KMS-11 (cell line): Measurements from ENCODE around the gene MDM4.

Experiments
- H2AFZ ChIP-seq: fragments of 200-600 bp; sonication (generic); 2 replicates; pipeline ENCODE4 v1.6.1; 2016; ENCODE audit warnings: antibody characterized with exemption, mixed run types, low read depth
- H3K27ac ChIP-seq: fragments of 200-600 bp; sonication (generic); 2 replicates; pipeline ENCODE4 v1.6.1; 2016; ENCODE audit warnings: mild to moderate bottlenecking, mixed run types
- H3K27me3 ChIP-seq: fragments of 200-600 bp; sonication (generic); 2 replicates; pipeline ENCODE4 v1.6.1; 2017; ENCODE audit warnings: mild to moderate bottlenecking, low read depth, mixed run types, moderate library complexity; ENCODE audit not compliant: insufficient read depth
- H3K36me3 ChIP-seq: fragments of 200-600 bp; sonication (generic); 2 replicates; pipeline ENCODE4 v1.6.1; 2017; ENCODE audit warnings: mild to moderate bottlenecking, mixed run types; ENCODE audit not compliant: insufficient read depth
- H3K4me1 ChIP-seq: fragments of 200-600 bp; sonication (generic); 2 replicates; pipeline ENCODE4 v1.6.1; 2016; ENCODE audit warnings: mild to moderate bottlenecking, low read depth, mixed run types; ENCODE audit not compliant: poor library complexity, severe bottlenecking
- H3K4me2 ChIP-seq: fragments of 200-600 bp; sonication (generic); 2 replicates; pipeline ENCODE4 v1.7.0; 2016; ENCODE audit warnings: mild to moderate bottlenecking, mixed run types
- H3K4me3 ChIP-seq: fragments of 200-600 bp; sonication (generic); IDR thresholded peaks from 2 replicates; pipeline ENCODE4 v1.6.1; 2017; ENCODE audit warnings: low read depth, low read length, mixed read lengths; ENCODE audit not compliant: insufficient read depth
- H3K79me2 ChIP-seq: fragments of 200-600 bp; sonication (generic); 2 replicates; pipeline ENCODE4 v1.6.1; 2016; ENCODE audit warnings: low read depth, mixed run types; ENCODE audit not compliant: insufficient read depth
- H3K9ac ChIP-seq: fragments of 200-600 bp; sonication (generic); 2 replicates; pipeline ENCODE4 v1.6.1; 2016; ENCODE audit warnings: mild to moderate bottlenecking, mixed run types
- H4K20me1 ChIP-seq: fragments of 200-600 bp; sonication (generic); 2 replicates; pipeline ENCODE4 v1.6.1; 2016; ENCODE audit warnings: mild to moderate bottlenecking, mixed run types; ENCODE audit not compliant: insufficient read depth
- CTCF ChIP-seq: fragments of 200-600 bp; sonication (generic); conservative IDR thresholded peaks from 2 replicates; pipeline ENCODE4 v1.6.1; 2017; ENCODE audit warnings: low read depth, mild to moderate bottlenecking, antibody characterized with exemption, low read length, moderate library complexity, mixed read lengths

Gene MDM4

GRCh38 chr1:204516180-204516879 lies at the start of gene MDM4:
Gene MDM4, plus strand, starts transcription at chr1:204516406. Its CDS starts 9,113 bp downstream, at chr1:204525519.
- peak within 1 kb of the TSS; percentile 95 for H3K9ac ChIP-seq
- H2AFZ ChIP-seq: peak within 1 kb of the TSS; percentile 73
- peak within 1 kb of the TSS; percentile 99 for H3K4me3 ChIP-seq
- H3K4me2 ChIP-seq: peak within 1 kb of the TSS; percentile 66
- peaks cover 46% of the 10 kb centered on the region for H3K4me1 ChIP-seq
- H3K79me2 ChIP-seq: peaks cover 42% of the 10 kb centered on the region
- H3K27me3 ChIP-seq: no peaks in the 10 kb centered on the region
- H3K36me3 ChIP-seq: 0 out of 2 replicates have a peak, but pooled peaks cover 7% of the 10 kb centered on the region
- H4K20me1 ChIP-seq: no peaks in the 10 kb centered on the region
- no peak for TF ChIP-seq CTCF
- peak within 1 kb of the TSS; percentile 93 for H3K27ac ChIP-seq

- Histone ChIP-seq H3K4me3 (no peak overlapping the region), H3K36me3 (no peaks in the 10 kb centered on the region), H3K27ac (no peak overlapping the region), H3K9ac (no peak overlapping the region), H3K79me2 (no peaks in the 10 kb centered on the region), H4K20me1 (no peaks in the 10 kb centered on the region), H2AFZ (no peak overlapping the region), H3K27me3 (no peaks in the 10 kb centered on the region), H3K4me1 (no peaks in the 10 kb centered on the region), H3K4me2 (no peak overlapping the region)
- no peak for TF ChIP-seq CTCF
These were observed 49.5 kb upstream of the MDM4 start for GRCh38 chr1:204466416-204467405.

GRCh38 chr1:204468206-204468605 lies 48.0 kb upstream of the MDM4 start:
- Histone ChIP-seq H3K79me2 (no peaks in the 10 kb centered on the region), H3K27me3 (no peaks in the 10 kb centered on the region), H3K9ac (no peak overlapping the region), H3K36me3 (no peaks in the 10 kb centered on the region), H3K4me1 (no peaks in the 10 kb centered on the region), H2AFZ (no peak overlapping the region), H4K20me1 (no peaks in the 10 kb centered on the region), H3K27ac (no peak overlapping the region), H3K4me3 (no peak overlapping the region), H3K4me2 (no peak overlapping the region)
- TF ChIP-seq CTCF: no peak

GRCh38 chr1:204468766-204469302 lies 47.4 kb upstream of the MDM4 start:
- Histone ChIP-seq H4K20me1 (no peaks in the 10 kb centered on the region), H3K27me3 (no peaks in the 10 kb centered on the region), H3K4me3 (no peak overlapping the region), H2AFZ (no peak overlapping the region), H3K79me2 (no peaks in the 10 kb centered on the region), H3K36me3 (no peaks in the 10 kb centered on the region), H3K4me1 (no peaks in the 10 kb centered on the region), H3K9ac (no peak overlapping the region), H3K4me2 (no peak overlapping the region), H3K27ac (no peak overlapping the region)
- TF ChIP-seq CTCF: no peak
